ENCODE data around the gene APLNR.

GRCh38 chr11:57254631-57255030 lies 17.6 kb upstream of the APLNR start:
- TF ChIP-seq REST (IDR thresholded peaks at IDR 0.05; ENCODE audit: insufficient read depth in 1 of 2, low read depth in 2 of 2, low read length in 2 of 2), result no peak
- TF ChIP-seq SIN3A (IDR thresholded peaks at IDR 0.05; ENCODE audit: borderline replicate concordance, insufficient read depth, low read length), result no peak
- no peak for TF ChIP-seq POLR2AphosphoS5 (IDR thresholded peaks at IDR 0.05; ENCODE audit: low read depth, low read length)
- TF ChIP-seq TAF1 (IDR thresholded peaks at IDR 0.05; ENCODE audit: borderline replicate concordance, insufficient read depth, low read length), result no peak
